Vagina (tissue), 2 donors: Measurements from ENCODE around the gene ADGRL3.

Source experiments
- CTCF ChIP-seq, 3 experiments: fragments of 450-650 bp in 2 of 3; fragments of 200-600 bp in 1 of 3; sonication (generic) in 1 of 3; IDR thresholded peaks; one replicate each; pipeline ENCODE4 v1.5.1; 2017 to 2019; ENCODE audit warnings: antibody characterized with exemption in 3 of 3, mild to moderate bottlenecking in 2 of 3, moderate library complexity in 2 of 3
- POLR2A ChIP-seq, 2 donors: fragments of 450-650 bp; IDR thresholded peaks; one replicate each; pipeline ENCODE4 v1.6.1; 2017; ENCODE audit warnings: antibody characterized with exemption in 2 of 2, mild to moderate bottlenecking in 2 of 2, moderate library complexity in 2 of 2
- POLR2AphosphoS5 ChIP-seq, 2 donors: sonication (generic); formaldehyde crosslinking; IDR thresholded peaks; one replicate each; pipeline ENCODE4 v1.9.0; 2017; ENCODE audit warnings: antibody characterized with exemption in 2 of 2, mild to moderate bottlenecking in 2 of 2, low read depth in 1 of 2; ENCODE audit not compliant: insufficient read depth in 1 of 2

DNA sequence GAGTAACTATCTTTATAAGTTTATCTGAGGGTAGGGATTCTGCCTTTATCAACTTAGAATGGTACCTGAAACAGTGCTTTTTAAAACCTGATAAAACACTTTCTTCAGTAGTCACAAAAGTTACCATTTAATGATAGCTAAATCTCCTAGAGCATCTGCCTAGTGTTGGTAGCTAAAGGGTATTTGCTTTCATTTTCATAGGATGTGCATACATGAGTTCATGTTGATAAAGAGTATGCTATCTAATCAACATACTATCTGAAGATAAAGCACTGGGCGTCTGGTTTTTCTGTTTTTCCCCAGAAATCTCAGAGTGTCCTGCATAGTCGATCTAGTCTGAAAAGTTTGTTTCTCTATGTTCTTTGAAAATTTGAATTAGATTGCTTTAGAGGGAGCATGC is 75.1 kb downstream of the ADGRL3 start:
- TF ChIP-seq CTCF (IDR thresholded peaks at IDR 0.05): no peak
- no peak for TF ChIP-seq POLR2AphosphoS5 (IDR thresholded peaks at IDR 0.05; ENCODE audit: insufficient read depth in 1 of 2, low read depth in 1 of 2)
- TF ChIP-seq POLR2A (IDR thresholded peaks at IDR 0.05): no peak
